Uterus (tissue), 4 donors: ENCODE data around the gene SMCO2. TPM values are rescaled to one million over a fixed set of nuclear protein-coding genes. Genes with fewer than 3 reads are reported as not detected.

ENCODE experiments used
- DNase-seq, 2 donors: peaks; one replicate each; pipeline ENCODE4 v3.0.0-alpha.2; 2019 to 2020
- H3K27ac ChIP-seq, 2 donors: fragments of 200-600 bp; sonication (generic); 1 replicate in 1 of 2; 2 replicates in 1 of 2; pipeline ENCODE4 v1.5.1; 2016 to 2018
- H3K27me3 ChIP-seq, 2 donors: fragments of 200-600 bp; sonication (generic); one replicate each; pipeline ENCODE4 v1.5.1; 2018 to 2019; ENCODE audit warnings: control low read depth in 1 of 2
- H3K36me3 ChIP-seq, 2 donors: fragments of 200-600 bp; sonication (generic); one replicate each; pipeline ENCODE4 v1.5.1; 2019; ENCODE audit warnings: control low read depth in 1 of 2
- H3K4me1 ChIP-seq, 2 donors: fragments of 200-600 bp; sonication (generic); one replicate each; pipeline ENCODE4 v1.5.1; 2018 to 2019; ENCODE audit warnings: control low read depth in 1 of 2
- H3K4me3 ChIP-seq, 2 donors: fragments of 200-600 bp; sonication (generic); 1 replicate in 1 of 2; 2 replicates in 1 of 2; pipeline ENCODE4 v1.5.1; 2018 to 2019; ENCODE audit warnings: mild to moderate bottlenecking in 1 of 2
- H3K9me3 ChIP-seq, 2 donors: fragments of 200-600 bp; sonication (generic); one replicate each; pipeline ENCODE4 v1.5.1; 2019; ENCODE audit warnings: control low read depth in 1 of 2
- POLR2A ChIP-seq, 2 donors: fragments of 450-650 bp; IDR thresholded peaks; one replicate each; pipeline ENCODE4 v1.6.1; 2016; ENCODE audit warnings: antibody characterized with exemption in 2 of 2, mild to moderate bottlenecking in 1 of 2, moderate library complexity in 1 of 2
- intact Hi-C: fragments of 100-400 bp; cut with DNase I; formaldehyde crosslinking; loops from one replicate; pipeline ENCODE4 v1.15.1; 2023; ENCODE audit warnings: low total_unique reads
- total RNA-seq, 4 donors: library from RNA; depleted of rRNA in 3 of 4; stranded (reverse); fragments of >200 nt in 3 of 4; gene quantifications; one replicate each; pipeline versions ENCODE4 v1.1.0 to v1.2.4, GENCODE V29; 2014 to 2023
- TF ChIP-seq, protein P1 (sequence below), 4 experiments: fragments of 200-600 bp in 2 of 4; fragments of 450-650 bp in 2 of 4; sonication (generic) in 2 of 4; IDR thresholded peaks; one replicate each; pipeline ENCODE4 v1.5.1; 2016 to 2019; ENCODE audit warnings: antibody characterized with exemption in 4 of 4, mild to moderate bottlenecking in 2 of 4, moderate library complexity in 1 of 4
- donor health status: DM: yes; HTN: yes; CAD: no.

Gene SMCO2
- total RNA-seq, 4 donors from 2014 or later = not detected

- H3K9me3 ChIP-seq = no peaks in the 10 kb centered on the region
- no peaks in the 10 kb centered on the region for H3K36me3 ChIP-seq
- no peaks in the 10 kb centered on the region for H3K4me1 ChIP-seq
- no peaks in the 10 kb centered on the region for H3K27me3 ChIP-seq
- TF ChIP-seq, protein P1, sequence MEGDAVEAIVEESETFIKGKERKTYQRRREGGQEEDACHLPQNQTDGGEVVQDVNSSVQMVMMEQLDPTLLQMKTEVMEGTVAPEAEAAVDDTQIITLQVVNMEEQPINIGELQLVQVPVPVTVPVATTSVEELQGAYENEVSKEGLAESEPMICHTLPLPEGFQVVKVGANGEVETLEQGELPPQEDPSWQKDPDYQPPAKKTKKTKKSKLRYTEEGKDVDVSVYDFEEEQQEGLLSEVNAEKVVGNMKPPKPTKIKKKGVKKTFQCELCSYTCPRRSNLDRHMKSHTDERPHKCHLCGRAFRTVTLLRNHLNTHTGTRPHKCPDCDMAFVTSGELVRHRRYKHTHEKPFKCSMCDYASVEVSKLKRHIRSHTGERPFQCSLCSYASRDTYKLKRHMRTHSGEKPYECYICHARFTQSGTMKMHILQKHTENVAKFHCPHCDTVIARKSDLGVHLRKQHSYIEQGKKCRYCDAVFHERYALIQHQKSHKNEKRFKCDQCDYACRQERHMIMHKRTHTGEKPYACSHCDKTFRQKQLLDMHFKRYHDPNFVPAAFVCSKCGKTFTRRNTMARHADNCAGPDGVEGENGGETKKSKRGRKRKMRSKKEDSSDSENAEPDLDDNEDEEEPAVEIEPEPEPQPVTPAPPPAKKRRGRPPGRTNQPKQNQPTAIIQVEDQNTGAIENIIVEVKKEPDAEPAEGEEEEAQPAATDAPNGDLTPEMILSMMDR (IDR thresholded peaks at IDR 0.05) = no peak
- no peak for TF ChIP-seq POLR2A (IDR thresholded peaks at IDR 0.05)
- no peak overlapping the region for H3K27ac ChIP-seq
- no peak overlapping the region for H3K4me3 ChIP-seq
- no peak for DNase-seq
- intact Hi-C loops = no loop called here
Observed at GRCh38 chr12:27451036-27451825, 4.7 kb downstream of the SMCO2 start.

GRCh38 chr12:27453421-27453820, 6.9 kb downstream of the SMCO2 start:
- Histone ChIP-seq H3K9me3 (no peaks in the 10 kb centered on the region), H3K4me3 (no peak overlapping the region), H3K36me3 (no peaks in the 10 kb centered on the region), H3K4me1 (no peaks in the 10 kb centered on the region), H3K27me3 (no peaks in the 10 kb centered on the region), H3K27ac (no peak overlapping the region)
- intact Hi-C loops = no loop called here
- TF ChIP-seq, protein P1 (IDR thresholded peaks at IDR 0.05) = no peak
- TF ChIP-seq POLR2A (IDR thresholded peaks at IDR 0.05) = no peak
- no peak for DNase-seq

DNA sequence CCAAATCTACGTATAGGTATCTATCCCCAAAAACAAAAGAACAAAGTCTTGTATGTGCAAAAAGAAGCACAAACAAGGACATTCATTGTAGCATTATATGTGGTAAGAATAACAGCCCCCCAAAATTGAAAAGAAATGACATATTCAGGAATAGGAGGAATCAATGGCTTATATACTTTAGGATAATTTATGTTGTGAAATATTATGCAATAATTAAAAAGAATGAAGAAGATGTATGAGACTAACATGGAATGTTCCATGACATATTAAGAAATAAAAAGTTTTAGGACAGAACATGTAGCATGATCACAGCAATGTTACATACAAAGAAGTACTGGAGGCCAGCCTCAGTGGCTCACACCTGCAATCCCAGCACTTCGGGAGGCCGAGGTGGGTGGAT, 9.1 kb downstream of the SMCO2 start:
- intact Hi-C loops = no loop called here
- no peaks in the 10 kb centered on the region for H3K9me3 ChIP-seq
- no peak overlapping the region for H3K27ac ChIP-seq
- H3K4me1 ChIP-seq = no peaks in the 10 kb centered on the region
- no peak for DNase-seq
- no peaks in the 10 kb centered on the region for H3K27me3 ChIP-seq
- TF ChIP-seq, protein P1 (IDR thresholded peaks at IDR 0.05) = no peak
- TF ChIP-seq POLR2A (IDR thresholded peaks at IDR 0.05) = no peak
- H3K36me3 ChIP-seq = no peaks in the 10 kb centered on the region
- no peak overlapping the region for H3K4me3 ChIP-seq

GRCh38 chr12:27456618-27457017, 10.1 kb downstream of the SMCO2 start:
- no peak for TF ChIP-seq POLR2A (IDR thresholded peaks at IDR 0.05)
- TF ChIP-seq, protein P1 (IDR thresholded peaks at IDR 0.05) = no peak
- H3K27me3 ChIP-seq = no peaks in the 10 kb centered on the region
- no peak overlapping the region for H3K4me3 ChIP-seq
- no peaks in the 10 kb centered on the region for H3K9me3 ChIP-seq
- H3K4me1 ChIP-seq = no peaks in the 10 kb centered on the region
- no peak for DNase-seq
- intact Hi-C loops = no loop called here
- H3K27ac ChIP-seq = no peak overlapping the region
- no peaks in the 10 kb centered on the region for H3K36me3 ChIP-seq

DNA sequence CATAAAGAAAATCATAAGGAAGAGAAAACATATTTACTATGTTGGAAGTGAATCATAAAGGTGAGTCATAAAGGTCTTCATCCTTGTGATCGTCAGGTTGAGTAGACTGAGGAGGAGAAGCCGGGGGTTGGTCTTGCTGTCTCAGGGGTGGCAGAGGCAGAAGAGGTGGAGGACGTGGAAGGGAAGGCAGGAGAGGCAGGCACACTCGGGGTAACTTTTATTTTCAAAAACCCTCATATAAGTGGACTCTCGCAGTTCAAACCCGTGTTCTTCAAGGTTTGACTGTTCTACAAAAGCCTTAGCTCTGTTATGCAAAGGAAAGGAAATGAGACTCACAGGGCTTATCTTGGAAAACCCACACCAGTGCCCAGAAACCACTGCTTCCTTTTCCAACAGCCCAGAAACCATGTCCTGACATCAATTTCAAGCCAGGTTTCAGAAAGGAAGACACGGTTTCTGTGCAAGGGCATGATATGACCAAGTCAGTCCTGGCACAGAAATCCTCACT, 14.0 kb downstream of the SMCO2 start:
- no peak overlapping the region for H3K4me3 ChIP-seq
- intact Hi-C loops = no loop called here
- no peaks in the 10 kb centered on the region for H3K27me3 ChIP-seq
- H3K27ac ChIP-seq = no peak overlapping the region
- no peaks in the 10 kb centered on the region for H3K9me3 ChIP-seq
- H3K36me3 ChIP-seq = no peaks in the 10 kb centered on the region
- DNase-seq = no peak
- H3K4me1 ChIP-seq = no peaks in the 10 kb centered on the region
- TF ChIP-seq, protein P1 (IDR thresholded peaks at IDR 0.05) = no peak
- TF ChIP-seq POLR2A (IDR thresholded peaks at IDR 0.05) = no peak
